Ovary (tissue), 3 donors: Measurements from ENCODE around the gene FOCAD.

ENCODE experiments used
- POLR2A ChIP-seq: fragments of 450-650 bp; IDR thresholded peaks from one replicate; pipeline ENCODE4 v1.6.1; 2017; ENCODE audit warnings: antibody characterized with exemption, mild to moderate bottlenecking, moderate library complexity
- TF ChIP-seq, protein P1 (sequence below), 3 donors: fragments of 450-650 bp in 2 of 3; fragments of 200-600 bp in 1 of 3; IDR thresholded peaks; one replicate each; pipeline versions ENCODE4 v1.5.1 to v1.8.0; 2016 to 2022; ENCODE audit warnings: antibody characterized with exemption in 3 of 3, mild to moderate bottlenecking in 1 of 3
- donor health status: DM: no; HTN: no; CAD: no.

DNA sequence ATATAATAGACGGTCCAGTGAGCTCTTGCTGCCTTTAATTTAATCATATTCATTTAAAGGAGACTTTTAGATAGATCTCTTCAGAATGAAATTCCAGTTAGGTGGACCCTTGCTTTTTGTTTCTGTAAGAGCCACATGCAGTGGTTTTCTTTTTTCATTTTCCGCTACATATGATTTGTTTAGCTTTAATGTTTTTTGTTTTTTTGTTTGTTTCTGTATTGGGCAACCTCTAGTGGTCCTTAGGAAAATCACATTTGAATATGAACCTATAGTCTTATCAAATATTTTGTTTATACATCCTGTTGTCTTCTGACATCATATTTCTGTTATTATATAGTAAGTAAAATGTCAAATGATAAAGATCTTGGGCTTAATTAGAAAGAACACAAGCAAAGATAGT lies 196.6 kb downstream of the FOCAD start:
- TF ChIP-seq, protein P1, sequence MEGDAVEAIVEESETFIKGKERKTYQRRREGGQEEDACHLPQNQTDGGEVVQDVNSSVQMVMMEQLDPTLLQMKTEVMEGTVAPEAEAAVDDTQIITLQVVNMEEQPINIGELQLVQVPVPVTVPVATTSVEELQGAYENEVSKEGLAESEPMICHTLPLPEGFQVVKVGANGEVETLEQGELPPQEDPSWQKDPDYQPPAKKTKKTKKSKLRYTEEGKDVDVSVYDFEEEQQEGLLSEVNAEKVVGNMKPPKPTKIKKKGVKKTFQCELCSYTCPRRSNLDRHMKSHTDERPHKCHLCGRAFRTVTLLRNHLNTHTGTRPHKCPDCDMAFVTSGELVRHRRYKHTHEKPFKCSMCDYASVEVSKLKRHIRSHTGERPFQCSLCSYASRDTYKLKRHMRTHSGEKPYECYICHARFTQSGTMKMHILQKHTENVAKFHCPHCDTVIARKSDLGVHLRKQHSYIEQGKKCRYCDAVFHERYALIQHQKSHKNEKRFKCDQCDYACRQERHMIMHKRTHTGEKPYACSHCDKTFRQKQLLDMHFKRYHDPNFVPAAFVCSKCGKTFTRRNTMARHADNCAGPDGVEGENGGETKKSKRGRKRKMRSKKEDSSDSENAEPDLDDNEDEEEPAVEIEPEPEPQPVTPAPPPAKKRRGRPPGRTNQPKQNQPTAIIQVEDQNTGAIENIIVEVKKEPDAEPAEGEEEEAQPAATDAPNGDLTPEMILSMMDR (IDR thresholded peaks at IDR 0.05), result no peak
- no peak for TF ChIP-seq POLR2A
